Suppressor macrophage treated with lipopolysaccharide for 1 hour (primary cell): ENCODE results near the gene SIM2.

Source experiments
- DNase-seq, 3 donors: peaks; one replicate each; pipeline ENCODE4 v3.0.0-alpha.2; 2020 to 2022

Gene SIM2

DNA sequence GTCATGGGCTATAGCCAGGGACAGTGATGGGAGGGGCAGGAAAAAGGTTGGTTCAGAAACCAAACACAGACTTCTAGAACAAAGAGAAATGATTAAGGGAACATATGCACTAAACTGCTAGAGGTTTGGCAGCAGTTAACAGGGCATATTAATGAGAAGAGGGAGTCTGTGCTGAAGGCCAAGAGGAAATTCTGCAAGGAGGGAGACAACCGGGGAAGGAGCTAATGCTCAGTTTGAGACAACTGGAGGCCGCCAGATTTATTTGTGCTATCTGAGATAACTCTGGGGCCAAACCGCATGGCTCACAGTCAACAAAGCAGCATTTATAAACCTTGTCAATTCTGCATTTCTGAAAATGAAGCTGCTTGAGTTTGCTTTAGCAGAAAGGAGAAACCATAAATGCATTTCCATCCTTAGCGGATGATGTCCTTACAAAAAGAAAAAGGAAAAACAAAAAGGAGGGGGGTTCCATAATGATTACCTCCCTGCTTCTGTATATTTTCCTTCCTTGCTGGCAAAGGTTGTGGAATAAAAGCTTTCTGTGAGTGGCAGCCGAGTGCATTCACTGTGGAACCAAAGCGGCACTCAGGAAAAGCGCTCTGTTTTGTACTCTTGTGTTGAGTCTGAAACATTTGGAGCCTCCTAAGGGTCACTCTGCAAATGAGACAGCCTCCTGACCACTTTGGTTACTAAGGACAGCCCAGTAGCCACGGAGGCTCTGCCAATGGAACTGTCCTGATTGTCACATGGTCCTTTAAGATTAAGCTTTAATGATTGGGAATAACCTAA, 70.3 kb downstream of the SIM2 start:
- no peak for DNase-seq

DNA sequence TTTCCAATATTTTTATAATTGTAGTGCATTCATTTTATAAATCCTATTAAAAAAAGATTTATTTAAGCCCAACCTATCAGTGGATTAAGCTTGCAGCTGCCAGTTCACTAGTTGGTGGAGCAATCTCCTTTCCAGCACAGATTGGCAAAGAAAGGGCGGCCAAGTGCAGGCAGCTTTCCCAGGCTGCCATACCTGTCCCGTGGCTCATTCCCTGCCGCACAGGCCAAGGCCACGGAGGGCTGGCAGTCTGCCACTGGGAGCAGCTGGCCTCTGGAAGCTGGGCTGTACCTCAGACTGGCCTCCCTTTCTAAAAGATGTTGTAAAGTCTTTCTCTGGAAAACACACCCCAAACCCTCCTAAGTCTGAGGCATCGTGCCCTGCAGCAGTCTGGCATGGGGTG, 74.2 kb downstream of the SIM2 start:
- DNase-seq: no peak

DNA sequence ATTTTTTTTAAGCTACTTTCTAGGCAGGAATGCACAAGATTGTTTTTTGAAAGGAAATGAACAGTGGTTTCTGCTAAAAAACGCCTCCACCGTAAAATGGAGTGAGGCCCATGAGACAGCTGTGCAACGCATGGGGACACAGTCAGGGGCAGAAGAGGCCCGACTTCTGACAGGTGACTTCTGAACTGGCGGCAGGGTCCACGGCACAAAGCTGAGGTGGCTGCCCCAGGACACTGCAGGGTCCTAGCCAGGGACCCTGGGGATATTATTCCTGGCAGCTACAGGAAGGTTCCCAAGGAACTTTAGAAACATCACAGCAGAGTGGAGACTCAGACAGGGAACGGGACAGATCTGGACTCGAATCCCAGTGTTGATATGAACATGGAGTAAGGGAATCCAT, 75.1 kb downstream of the SIM2 start:
- DNase-seq: no peak

DNA sequence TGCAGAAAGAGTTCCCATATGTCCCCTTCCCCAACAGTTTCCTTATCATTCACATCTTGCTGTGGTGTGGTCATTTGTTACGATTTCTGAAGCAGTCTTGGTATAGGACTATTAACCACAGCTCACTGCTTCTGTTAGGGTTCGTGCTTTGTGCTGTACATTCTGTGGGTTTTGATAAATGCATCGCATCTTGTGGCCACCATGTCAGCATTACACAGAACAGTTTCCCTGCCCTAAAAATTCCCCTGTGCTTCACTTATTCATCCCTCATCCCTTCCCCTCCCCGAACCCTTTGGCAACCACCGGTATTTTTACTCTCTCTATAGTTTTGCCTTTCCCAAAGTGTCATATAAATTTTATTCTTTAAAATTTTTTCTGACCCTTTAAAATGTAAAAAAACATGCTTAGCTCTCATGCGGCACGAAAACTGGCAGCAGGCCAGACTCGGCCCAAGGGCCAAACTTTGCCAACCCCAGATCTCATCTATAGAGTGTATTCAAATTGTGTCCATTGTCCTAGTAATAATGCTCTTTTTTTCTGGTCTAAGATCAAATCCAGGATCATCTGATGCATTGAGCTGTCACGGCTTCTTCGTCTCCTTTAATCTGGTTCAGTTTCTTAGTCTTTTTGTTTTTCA, 78.2 kb downstream of the SIM2 start:
- DNase-seq: no peak

DNA sequence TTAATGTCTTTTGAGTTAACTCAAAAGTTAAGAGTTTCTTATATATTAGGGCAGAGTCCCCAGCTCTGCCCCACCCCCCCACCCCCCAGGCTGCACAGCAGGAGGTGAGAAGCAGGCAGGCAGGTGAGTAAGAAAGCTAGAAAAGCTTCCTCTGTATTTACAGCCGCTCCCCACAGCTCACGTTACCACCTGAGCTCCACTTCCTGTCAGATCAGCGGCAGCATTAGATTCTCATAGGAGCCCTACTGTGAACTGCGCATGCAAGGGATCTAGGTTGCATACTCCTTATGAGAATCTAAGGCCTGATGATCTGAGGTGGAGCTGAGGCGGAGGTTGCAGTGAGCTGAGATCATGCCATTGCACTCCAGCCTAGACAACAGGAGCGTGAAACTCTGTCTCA, 81.9 kb downstream of the SIM2 start:
- no peak for DNase-seq

DNA sequence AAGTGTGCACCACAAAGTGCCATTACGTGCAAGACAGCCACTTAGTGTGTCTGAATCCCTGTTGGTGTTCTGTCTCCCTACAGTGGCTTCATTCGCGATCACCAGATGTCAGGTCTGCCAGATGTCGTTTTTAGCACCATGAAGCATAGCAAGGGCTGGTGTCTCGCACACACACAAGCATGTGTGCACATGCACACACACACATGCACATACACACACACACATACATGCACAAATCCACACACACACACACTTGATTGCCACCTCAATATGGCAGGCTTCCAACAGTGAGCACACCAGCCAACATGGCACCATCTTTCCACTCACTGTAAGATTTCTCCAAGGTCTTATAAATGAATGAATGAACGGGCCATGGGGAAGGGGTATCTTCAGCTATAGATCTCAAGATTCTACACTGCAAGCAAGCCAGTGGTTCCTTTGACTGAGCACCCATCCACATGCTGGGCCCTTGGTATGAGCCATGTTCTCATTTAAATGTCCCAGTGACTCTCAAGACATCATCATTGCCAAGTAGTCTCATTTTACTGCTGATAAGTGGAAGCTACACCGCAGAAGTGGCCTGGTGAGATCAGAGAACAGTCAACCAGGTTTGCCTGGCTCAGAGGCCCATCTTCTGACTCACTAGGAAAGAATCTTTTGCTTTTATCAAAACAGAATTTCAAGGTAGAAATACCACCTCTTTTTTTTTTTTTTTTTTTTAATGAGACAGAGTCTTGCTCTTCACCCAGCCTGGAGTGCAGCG, 84.9 kb downstream of the SIM2 start:
- DNase-seq: no peak

DNA sequence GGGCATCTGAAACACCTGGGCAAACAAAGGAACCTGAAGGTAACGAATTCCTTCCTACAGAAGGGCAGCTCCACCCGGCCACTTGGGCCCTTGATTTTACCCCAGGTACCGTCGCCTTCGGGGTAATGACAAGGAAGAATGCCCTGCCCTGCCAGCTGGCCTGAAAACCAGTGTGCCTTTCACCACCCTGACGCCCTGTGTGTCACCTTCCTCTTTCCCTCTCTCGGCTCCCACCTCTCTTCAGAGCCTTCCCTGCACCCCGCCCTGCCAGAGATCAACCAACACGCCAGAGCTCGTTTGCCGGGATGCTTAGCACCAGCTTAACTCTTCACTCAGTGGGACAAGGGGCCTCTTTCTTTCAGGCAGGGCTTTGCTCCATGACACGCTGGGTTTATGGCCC, 86.0 kb downstream of the SIM2 start:
- no peak for DNase-seq

DNA sequence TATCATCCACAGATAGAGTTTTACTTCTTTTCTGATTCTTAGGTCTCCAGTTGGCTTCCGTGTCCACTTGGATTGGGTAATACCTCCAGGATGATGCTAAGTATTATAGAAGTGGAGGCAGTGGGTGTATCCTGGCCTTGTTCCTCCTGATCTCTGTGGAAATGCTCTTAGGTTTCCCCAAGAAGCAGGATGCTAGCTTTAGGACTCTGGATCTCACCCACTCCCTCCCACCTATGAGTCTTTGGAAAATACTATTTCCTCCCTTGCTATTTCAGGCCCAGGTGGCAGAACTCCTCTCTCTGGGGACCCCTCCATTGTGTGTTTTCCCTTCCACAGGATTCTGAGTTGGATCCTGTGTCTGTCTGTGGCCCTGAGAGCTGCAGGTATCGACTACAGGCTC, 86.7 kb downstream of the SIM2 start:
- no peak for DNase-seq

DNA sequence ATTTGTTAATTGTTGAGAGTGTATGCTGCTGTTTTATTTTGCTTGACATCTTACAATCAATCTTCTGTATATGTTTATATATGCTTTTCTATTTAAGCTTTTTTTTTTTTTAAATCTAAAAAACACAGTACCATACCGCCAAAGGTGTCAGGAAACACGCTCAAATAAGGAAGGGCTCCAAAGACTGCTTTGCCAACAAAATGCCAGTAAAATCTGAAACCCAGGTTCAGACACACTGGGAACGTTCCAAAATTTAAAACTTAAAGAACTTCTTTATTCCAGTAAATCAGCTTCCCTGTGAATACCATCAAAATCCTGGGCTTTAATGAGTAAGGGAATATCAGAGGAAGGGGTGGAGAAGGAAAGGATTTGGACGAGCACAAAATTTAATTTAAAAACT, 87.3 kb downstream of the SIM2 start:
- DNase-seq: no peak

DNA sequence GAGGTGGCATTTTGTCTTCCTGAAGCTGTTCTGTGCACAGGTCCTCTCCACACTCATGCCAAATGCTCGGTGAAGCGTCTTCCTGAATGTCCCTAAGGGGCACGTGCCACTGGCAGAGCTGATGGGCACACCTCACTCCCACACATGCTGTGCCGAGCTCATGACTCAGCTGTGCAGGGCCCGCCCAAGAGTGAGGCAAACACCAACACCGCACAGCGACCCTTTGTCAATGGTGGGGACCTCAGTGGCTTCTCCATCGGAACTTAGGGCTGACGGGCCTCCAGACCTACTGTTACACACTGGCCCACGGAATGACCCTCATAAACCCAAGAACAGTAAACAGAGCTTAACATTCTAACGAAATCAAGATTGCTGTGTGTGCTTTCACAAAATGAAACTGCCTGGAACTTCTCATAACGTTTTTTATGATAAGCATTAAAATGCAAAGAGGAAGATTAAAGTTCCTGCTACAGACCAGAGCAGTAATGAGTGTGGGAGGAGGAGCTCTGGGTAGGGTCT, 89.3 kb downstream of the SIM2 start:
- DNase-seq: no peak

DNA sequence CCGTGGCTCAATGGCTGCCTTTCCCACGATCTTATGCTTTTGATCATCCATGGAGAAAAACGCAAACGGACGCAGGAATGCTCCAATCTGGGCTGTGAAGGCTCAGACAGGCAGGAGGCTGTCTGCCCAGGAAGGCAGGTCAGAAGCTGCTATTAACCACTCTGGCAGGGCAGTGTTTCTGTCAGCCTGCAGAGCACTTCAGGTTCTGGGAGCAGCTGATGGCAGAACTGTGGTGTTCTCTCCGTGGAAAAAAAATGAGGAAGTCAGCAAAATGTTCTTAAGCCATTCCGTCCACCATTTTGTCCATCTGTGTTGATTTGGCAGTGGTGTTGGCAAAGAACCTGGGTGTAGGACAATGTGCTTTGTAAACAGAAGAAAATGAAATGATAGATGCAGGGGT, 91.7 kb downstream of the SIM2 start:
- no peak for DNase-seq

DNA sequence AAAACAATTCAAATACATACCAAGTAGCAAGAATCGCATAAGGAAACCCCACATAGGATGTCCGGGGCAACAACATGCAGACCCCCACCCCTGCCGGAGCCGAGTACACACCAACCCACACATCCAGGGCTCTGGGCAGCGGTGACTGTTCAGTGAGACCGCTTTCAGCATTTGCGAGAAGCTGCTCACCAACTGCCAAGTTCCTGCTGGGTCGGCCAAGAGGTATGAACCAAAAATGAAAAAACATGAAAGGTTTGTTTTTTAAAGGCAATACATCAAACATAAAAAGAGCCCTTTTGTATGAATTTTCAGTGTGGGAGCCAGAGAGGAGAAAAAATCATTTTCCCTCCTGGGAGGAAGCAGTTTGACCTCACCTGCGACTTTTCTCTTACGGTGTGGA, 92.3 kb downstream of the SIM2 start:
- DNase-seq: no peak

DNA sequence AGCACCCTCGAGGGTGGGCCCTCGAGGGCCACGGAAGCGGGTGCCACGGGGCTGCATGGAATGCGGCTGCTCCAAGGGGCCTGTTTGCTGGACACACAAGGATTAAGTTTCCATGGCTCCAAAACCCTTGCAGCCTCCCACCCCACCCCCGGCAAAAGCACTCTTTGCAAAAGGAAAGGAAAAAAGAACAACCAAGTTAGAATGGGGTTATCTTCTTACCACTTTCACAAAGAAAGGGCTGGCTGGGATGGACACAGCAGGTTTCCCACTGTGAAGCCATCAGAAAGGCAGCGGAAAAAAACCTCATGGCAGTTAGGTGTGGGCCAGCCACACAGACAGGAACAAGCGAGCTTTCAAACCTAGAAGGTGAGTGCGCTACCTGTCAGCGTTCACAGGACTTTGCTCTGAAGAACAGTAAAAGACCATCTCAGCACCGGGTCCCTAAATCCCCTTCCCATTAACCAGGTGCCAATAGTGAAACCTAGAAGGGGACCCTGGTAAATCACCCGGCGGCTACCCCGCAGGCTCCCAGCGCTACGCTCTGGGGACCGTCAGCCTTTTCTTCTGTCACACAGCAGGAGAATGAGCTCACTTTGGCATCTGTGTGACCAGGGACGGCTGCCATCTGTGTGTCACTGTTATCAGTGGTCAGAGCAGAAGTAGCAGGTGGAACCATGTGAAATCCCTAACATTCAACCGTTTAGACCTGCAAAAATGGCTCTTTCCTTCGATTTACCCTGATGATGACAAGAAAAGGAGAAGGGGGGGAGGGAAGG, 93.0 kb downstream of the SIM2 start:
- DNase-seq: no peak

DNA sequence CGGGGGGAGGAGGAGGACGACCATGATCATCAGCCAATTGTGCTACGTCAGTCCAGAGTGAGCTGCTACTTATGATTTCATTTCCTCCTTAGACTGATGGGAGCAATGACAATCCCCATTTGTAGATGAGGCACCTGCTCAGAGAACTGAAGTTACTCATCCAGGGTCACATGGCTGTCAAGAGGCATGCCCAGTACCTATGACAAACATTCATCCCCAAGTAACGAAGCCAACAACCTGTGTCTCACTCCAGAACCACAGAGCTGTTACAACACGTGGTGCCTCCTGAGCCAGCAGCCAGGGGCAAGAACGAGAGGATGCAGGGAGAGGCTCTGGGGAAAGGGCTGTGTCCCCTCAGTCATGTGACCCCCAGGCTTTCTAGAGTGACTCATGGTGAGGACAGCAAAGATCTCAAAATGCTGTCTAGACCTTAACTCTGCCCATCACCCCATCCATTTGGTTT, 93.6 kb downstream of the SIM2 start:
- DNase-seq: no peak

DNA sequence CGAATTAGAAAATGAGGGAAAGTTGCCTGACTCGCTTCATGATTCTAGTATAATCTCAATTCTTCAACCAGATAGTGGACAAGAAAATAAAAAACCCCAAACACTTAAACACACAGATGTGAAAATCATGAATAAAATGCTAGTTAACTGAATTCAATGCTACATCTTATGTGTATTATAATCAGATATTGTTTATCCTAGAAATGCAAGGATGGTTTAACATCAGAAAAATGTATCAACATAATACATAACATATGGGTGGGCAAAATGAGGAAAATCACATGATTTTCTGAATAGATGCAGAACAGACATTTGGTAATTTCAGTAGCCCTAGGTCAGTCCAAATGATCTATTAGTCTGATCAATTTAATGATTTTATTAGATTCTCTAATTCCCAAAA, 97.2 kb downstream of the SIM2 start:
- no peak for DNase-seq

DNA sequence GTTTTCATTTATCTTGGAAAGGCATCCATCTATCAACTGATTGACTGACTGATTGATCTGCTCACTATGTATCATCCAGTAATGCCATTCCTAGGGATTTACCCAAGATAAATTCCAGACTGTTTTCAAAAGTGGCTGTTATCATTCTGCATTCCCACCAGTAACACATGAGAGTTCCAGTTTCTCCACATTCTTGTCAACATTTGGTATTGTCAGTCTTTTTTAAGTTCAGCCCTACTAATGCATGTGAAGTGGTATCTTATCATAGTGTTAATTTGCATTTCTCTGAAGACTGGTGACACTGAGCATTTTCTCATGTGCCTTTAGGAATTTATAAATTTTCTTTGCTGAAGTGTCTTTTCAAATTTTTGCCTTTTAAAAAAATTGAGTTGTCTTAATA, 99.6 kb downstream of the SIM2 start:
- no peak for DNase-seq
